ENCODE data around the gene MYDGF.

The MYDGF gene

GRCh38 chr19:4641132-4641531, 29.0 kb downstream of the MYDGF start:
- no peak for DNase-seq (ENCODE audit: low spot score)

- no peak for DNase-seq (ENCODE audit: low spot score)
Observed at GRCh38 chr19:4640247-4641000, 29.7 kb downstream of the MYDGF start.

- no peak for DNase-seq (ENCODE audit: low spot score)
Observed at GRCh38 chr19:4639531-4640246, 30.5 kb downstream of the MYDGF start.

- peak; percentile 100 for DNase-seq (ENCODE audit: low spot score)
Observed at GRCh38 chr19:4638828-4639530, 31.2 kb downstream of the MYDGF start, which contains the start of gene TNFAIP8L1. TNFAIP8L1 (plus strand) TSS chr19:4639516; CDS start chr19:4651870, 12,354 bp downstream.

DNA sequence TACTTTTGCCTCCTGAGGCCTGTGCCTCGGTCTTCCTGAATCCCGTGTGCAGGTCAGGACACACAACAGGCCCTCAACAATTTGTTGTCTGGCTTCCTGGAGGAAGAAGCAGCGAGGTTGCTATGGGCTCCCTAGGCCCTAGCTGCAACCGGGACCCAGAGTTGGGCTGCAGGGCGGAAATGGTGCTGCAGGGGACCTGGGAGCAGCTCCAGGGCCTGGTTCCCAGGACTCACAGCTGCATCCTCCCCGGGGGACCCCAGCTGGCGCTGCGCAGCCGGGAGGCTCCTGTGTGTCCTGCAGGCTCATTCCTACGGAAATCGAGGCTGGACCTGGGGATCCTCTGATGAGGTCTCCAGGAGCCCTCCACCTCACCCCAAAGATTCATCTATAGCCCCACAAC, 31.8 kb downstream of the MYDGF start:
- DNase-seq (ENCODE audit: low spot score) = no peak

DNA sequence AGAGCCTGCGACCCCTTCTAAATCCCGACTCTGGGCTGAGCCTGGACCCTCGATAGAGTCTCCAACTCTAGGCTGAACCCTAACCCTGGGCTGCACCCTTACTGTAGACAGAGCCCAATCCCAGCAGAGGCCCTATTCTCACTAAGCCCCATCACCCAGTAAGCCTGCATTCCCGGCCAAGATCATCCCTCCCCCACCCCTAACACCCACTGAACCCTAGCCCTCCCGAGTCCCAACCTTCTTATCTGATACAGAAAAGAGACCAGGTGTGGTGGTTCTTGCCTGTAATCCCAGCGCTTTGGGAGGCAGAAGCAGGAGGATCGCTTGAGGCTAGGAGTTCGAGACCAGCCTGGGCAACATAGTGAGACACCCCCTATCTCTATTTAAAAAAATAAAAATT, 33.4 kb downstream of the MYDGF start:
- no peak for DNase-seq (ENCODE audit: low spot score)

GRCh38 chr19:4636151-4636717, 33.9 kb downstream of the MYDGF start:
- peak; percentile 89 for DNase-seq (ENCODE audit: low spot score)

DNA sequence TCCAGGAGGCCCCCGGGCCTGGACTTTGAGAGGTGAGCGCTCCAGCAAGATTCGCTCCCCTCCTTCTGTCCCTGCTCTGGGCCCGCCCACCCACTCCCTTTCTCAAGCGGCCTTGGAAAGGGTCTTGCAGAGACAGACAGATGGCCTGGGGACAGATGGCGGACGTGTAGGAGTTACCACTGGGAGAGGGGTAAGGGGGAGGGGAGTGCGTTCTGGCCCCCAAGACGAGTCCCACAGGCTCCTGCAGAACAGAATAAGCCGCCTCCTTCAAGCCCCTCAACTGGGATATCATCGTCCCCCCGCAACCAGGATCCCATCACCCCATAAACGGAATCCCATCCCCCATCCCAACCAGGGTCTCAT, 34.4 kb downstream of the MYDGF start:
- DNase-seq (ENCODE audit: low spot score) = no peak

GRCh38 chr19:4633140-4633967, 36.8 kb downstream of the MYDGF start:
- DNase-seq (ENCODE audit: low spot score) = peak; percentile 71

- DNase-seq (ENCODE audit: low spot score) = no peak
Observed at GRCh38 chr19:4624733-4625362, 45.3 kb downstream of the MYDGF start.

- DNase-seq (ENCODE audit: low spot score) = no peak
Observed at GRCh38 chr19:4624301-4624700, 45.8 kb downstream of the MYDGF start.

DNA sequence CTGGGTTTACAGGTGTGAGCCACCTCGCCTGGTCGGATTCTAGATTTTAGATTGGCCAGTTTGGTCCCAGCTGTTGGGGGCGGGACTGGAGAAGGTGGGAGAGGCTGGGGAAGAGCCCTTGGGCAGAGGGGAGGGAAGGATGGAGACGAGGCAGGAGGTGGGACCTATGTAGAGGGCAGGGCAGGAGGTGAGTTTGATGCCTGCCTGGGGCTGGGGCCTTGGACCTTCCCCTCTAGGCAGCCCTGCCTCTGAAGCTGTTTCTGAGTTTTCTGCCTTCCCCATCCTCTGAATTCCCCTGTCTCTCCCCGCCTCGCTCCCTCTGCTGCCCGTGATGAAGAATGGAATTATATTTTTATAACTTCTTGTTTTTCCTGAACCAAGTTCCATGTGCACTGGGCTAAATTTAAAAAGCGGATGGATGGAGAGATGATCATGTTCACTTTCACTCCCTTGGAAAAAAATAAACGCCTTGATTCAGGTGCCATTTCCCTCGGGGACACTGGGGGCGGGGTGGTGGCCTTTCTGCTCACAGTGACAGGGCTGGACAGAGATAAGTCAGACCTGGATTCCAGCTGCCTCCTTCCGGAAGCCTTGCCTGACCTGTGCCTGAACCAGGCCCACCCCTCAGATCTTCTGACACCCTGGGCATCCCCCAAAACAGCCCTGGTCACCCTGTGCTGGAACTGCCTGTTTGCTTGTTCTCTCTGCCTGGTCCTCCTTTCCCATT, 47.3 kb downstream of the MYDGF start:
- no peak for DNase-seq (ENCODE audit: low spot score)

DNA sequence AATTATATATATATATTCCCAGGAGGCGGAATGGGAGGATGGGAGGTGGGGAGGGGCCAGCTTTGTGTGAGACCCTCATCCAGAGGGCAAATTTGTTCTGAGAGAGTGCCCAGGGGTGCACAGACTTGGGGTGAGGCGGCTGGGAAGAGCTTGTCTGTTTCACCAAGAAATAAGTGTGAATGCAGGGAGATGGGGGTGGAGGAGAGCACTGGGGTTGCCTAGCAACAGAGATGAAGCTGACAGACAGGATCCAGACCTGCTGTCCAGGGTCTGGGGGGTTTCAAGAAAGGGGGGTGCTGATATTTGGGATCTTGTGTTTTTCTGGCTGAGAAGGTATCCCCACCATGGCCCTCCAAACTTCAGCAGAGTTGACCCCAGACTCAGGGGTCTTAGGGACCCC, 49.5 kb downstream of the MYDGF start:
- no peak for DNase-seq (ENCODE audit: low spot score)

GRCh38 chr19:4619668-4620294, 50.4 kb downstream of the MYDGF start:
- DNase-seq (ENCODE audit: low spot score) = no peak

DNA sequence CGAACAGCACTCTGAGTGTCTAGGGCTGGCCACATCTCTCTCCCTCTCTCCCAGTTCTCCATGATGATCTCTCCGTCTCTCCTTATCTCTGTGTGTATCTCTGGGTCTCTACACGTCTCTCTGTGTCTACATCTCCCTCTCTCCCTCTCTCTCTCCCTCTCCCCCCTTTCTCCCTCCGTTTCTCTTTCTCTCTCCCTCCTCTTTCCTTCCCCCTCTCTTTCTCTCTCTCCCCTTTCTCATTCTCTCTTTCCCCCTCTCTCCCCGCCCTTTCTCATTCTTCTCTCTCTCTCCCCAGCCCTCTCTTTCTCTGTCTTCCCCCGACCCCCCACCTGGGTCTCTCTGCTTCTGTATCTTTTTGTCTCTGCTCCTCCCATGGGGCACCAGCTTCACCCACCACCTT, 52.1 kb downstream of the MYDGF start:
- DNase-seq (ENCODE audit: low spot score) = no peak

GRCh38 chr19:4613254-4613751, 56.8 kb downstream of the MYDGF start:
- DNase-seq (ENCODE audit: low spot score) = no peak

- peak; percentile 13 for DNase-seq (ENCODE audit: low spot score)
Observed at GRCh38 chr19:4609878-4610511, 60.1 kb downstream of the MYDGF start.
